ENCODE data around the gene BRK1. TPM values are rescaled to one million over a fixed set of nuclear protein-coding genes. Genes with fewer than 3 reads are reported as not detected.

BRK1 gene
- total RNA-seq, 1 donor from 2014 or later: 136 TPM

DNA sequence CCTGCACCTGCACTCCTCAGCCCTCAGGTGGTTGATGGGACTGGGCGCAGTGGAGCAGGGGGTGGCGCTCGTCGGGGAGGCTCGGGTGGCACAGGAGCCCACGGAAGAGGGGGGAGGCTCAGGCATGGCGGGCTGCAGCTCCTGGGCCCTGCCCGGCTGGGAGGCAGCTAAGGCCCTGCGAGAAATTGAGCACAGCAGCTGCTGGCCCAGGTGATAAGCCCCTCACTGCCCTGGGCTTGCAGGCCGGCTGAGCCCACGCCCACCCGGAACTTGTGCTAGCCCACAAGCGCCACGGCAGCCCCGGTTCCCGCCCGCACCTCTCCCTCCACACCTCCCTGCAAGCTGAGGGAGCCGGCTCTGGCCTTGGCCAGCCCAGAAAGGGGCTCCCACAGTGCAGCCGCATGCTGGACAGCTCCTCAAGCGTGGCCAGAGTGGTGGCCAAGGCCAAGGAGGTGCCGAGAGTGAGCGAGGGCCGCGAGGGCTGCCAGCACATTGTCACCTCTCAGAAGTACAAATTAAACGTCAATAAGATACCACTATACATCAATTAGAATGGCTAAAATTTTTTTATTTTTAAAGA is 21.0 kb downstream of the BRK1 start:
- FAIRE-seq: no peak
- Histone ChIP-seq H3K79me2 (ENCODE audit: insufficient read depth, low read length) (no peaks in the 10 kb centered on the region), H3K4me3 (ENCODE audit: insufficient read depth, low read depth, low read length) (no peak overlapping the region), H3K27ac (ENCODE audit: low read depth, low read length) (no peak overlapping the region), H3K9me3 (ENCODE audit: insufficient read depth, low read depth, low read length) (no peaks in the 10 kb centered on the region), H3K4me1 (ENCODE audit: insufficient read depth, low read length) (no peaks in the 10 kb centered on the region), H3K4me2 (ENCODE audit: low read length) (no peak overlapping the region), H3K9ac (ENCODE audit: low read length) (no peak overlapping the region), H4K20me1 (ENCODE audit: insufficient read depth, low read length) (no peaks in the 10 kb centered on the region), H3K36me3 (ENCODE audit: insufficient read depth, low read length) (no peaks in the 10 kb centered on the region), H2AFZ (ENCODE audit: low read depth, low read length) (no peak overlapping the region), H3K27me3 (ENCODE audit: insufficient read depth, low read length) (no peaks in the 10 kb centered on the region)
- Mint-ChIP-seq H3K9me3 (ENCODE audit: unreplicated experiment) (no peaks in the 10 kb centered on the region), H3K36me3 (ENCODE audit: low read depth, unreplicated experiment) (no peaks in the 10 kb centered on the region), H3K4me1 (ENCODE audit: low read depth, unreplicated experiment) (no peaks in the 10 kb centered on the region), H3K4me3 (ENCODE audit: unreplicated experiment) (no peak overlapping the region), H3K27ac (ENCODE audit: unreplicated experiment) (no peak overlapping the region), H3K27me3 (ENCODE audit: low read depth, unreplicated experiment) (no peaks in the 10 kb centered on the region)
- no peak for TF ChIP-seq EZH2 (IDR thresholded peaks at IDR 0.05; ENCODE audit: insufficient read depth, low read length)
- TF ChIP-seq, protein P1, sequence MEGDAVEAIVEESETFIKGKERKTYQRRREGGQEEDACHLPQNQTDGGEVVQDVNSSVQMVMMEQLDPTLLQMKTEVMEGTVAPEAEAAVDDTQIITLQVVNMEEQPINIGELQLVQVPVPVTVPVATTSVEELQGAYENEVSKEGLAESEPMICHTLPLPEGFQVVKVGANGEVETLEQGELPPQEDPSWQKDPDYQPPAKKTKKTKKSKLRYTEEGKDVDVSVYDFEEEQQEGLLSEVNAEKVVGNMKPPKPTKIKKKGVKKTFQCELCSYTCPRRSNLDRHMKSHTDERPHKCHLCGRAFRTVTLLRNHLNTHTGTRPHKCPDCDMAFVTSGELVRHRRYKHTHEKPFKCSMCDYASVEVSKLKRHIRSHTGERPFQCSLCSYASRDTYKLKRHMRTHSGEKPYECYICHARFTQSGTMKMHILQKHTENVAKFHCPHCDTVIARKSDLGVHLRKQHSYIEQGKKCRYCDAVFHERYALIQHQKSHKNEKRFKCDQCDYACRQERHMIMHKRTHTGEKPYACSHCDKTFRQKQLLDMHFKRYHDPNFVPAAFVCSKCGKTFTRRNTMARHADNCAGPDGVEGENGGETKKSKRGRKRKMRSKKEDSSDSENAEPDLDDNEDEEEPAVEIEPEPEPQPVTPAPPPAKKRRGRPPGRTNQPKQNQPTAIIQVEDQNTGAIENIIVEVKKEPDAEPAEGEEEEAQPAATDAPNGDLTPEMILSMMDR (IDR thresholded peaks at IDR 0.05; ENCODE audit: insufficient read depth, low read depth, low read length): no peak
- no peak for DNase-seq (ENCODE audit: low read depth)

DNA sequence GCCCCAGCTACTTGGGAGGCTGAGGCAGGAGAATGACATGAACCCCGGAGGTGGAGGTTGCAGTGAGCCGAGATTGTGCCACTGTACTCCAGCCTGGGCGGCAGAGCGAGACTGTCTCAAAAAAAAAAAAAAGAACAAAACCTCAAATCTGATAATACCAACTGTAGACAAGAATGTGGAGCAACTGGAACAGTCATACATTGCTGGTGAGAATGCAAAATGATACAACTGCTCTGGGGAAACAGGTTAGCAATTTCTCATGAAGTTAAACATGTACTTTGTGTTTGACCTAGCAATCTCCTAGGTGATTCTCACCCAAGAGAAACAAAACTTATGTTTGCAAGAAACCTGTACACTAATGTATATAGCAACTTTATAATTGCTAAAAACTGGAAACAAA is 21.7 kb downstream of the BRK1 start:
- Mint-ChIP-seq H3K9me3 (ENCODE audit: unreplicated experiment) (no peaks in the 10 kb centered on the region), H3K27ac (ENCODE audit: unreplicated experiment) (no peak overlapping the region), H3K4me1 (ENCODE audit: low read depth, unreplicated experiment) (no peaks in the 10 kb centered on the region), H3K27me3 (ENCODE audit: low read depth, unreplicated experiment) (no peaks in the 10 kb centered on the region), H3K36me3 (ENCODE audit: low read depth, unreplicated experiment) (no peaks in the 10 kb centered on the region), H3K4me3 (ENCODE audit: unreplicated experiment) (no peak overlapping the region)
- H4K20me1 ChIP-seq (ENCODE audit: insufficient read depth, low read length): no peaks in the 10 kb centered on the region
- no peaks in the 10 kb centered on the region for H3K36me3 ChIP-seq (ENCODE audit: insufficient read depth, low read length)
- H3K4me1 ChIP-seq (ENCODE audit: insufficient read depth, low read length): no peaks in the 10 kb centered on the region
- no peak overlapping the region for H3K27ac ChIP-seq (ENCODE audit: low read depth, low read length)
- H3K4me3 ChIP-seq (ENCODE audit: insufficient read depth, low read depth, low read length): no peak overlapping the region
- peaks cover 3% of the 10 kb centered on the region for H3K79me2 ChIP-seq (ENCODE audit: insufficient read depth, low read length)
- no peaks in the 10 kb centered on the region for H3K9me3 ChIP-seq (ENCODE audit: insufficient read depth, low read depth, low read length)
- DNase-seq (ENCODE audit: low read depth): no peak
- no peak overlapping the region for H2AFZ ChIP-seq (ENCODE audit: low read depth, low read length)
- FAIRE-seq: no peak
- no peak overlapping the region for H3K9ac ChIP-seq (ENCODE audit: low read length)
- H3K4me2 ChIP-seq (ENCODE audit: low read length): no peak overlapping the region
- no peak for TF ChIP-seq EZH2 (IDR thresholded peaks at IDR 0.05; ENCODE audit: insufficient read depth, low read length)
- TF ChIP-seq, protein P1 (IDR thresholded peaks at IDR 0.05; ENCODE audit: insufficient read depth, low read depth, low read length): no peak
- H3K27me3 ChIP-seq (ENCODE audit: insufficient read depth, low read length): no peaks in the 10 kb centered on the region

DNA sequence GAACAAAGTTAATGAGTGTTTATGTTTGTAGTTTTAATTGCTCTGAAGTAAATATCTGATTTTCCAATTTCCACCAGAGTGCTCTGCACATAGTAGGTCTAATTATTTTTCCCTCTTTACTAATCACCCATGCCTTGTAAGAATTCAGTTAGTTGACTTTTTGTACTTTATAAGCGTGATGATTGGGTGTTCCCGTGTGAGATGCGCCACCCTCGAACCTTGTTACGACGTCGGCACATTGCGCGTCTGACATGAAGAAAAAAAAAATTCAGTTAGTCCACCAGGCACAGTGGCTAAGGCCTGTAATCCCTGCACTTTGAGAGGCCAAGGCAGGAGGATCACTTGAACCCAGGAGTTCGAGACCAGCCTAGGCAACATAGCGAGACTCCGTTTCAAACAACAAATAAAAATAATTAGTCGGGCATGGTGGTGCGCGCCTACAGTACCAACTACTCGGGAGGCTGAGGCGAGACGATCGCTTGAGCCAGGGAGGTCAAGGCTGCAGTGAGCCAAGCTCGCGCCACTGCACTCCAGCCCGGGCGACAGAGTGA is 25.6 kb downstream of the BRK1 start:
- FAIRE-seq (no peak), DNase-seq (ENCODE audit: low read depth) (no peak)
- Histone ChIP-seq H3K9me3 (ENCODE audit: insufficient read depth, low read depth, low read length) (no peaks in the 10 kb centered on the region), H2AFZ (ENCODE audit: low read depth, low read length) (peak overlapping the region; percentile 92), H3K4me2 (ENCODE audit: low read length) (peak overlapping the region; percentile 88), H3K27me3 (ENCODE audit: insufficient read depth, low read length) (no peaks in the 10 kb centered on the region), H4K20me1 (ENCODE audit: insufficient read depth, low read length) (peaks cover 28% of the 10 kb centered on the region), H3K4me1 (ENCODE audit: insufficient read depth, low read length) (peaks cover 5% of the 10 kb centered on the region), H3K4me3 (ENCODE audit: insufficient read depth, low read depth, low read length) (no peak overlapping the region), H3K36me3 (ENCODE audit: insufficient read depth, low read length) (no peaks in the 10 kb centered on the region), H3K9ac (ENCODE audit: low read length) (peak overlapping the region; percentile 92), H3K79me2 (ENCODE audit: insufficient read depth, low read length) (peaks cover 41% of the 10 kb centered on the region), H3K27ac (ENCODE audit: low read depth, low read length) (no peak overlapping the region)
- peaks cover 7% of the 10 kb centered on the region for H3K4me1 Mint-ChIP-seq (ENCODE audit: low read depth, unreplicated experiment)
- H3K36me3 Mint-ChIP-seq (ENCODE audit: low read depth, unreplicated experiment): peaks cover 4% of the 10 kb centered on the region
- no peak for TF ChIP-seq EZH2 (IDR thresholded peaks at IDR 0.05; ENCODE audit: insufficient read depth, low read length)
- TF ChIP-seq, protein P1 (IDR thresholded peaks at IDR 0.05; ENCODE audit: insufficient read depth, low read depth, low read length): no peak
- no peaks in the 10 kb centered on the region for H3K9me3 Mint-ChIP-seq (ENCODE audit: unreplicated experiment)
- H3K27me3 Mint-ChIP-seq (ENCODE audit: low read depth, unreplicated experiment): no peaks in the 10 kb centered on the region
- H3K27ac Mint-ChIP-seq (ENCODE audit: unreplicated experiment): peak overlapping the region; percentile 83
- H3K4me3 Mint-ChIP-seq (ENCODE audit: unreplicated experiment): peak overlapping the region; percentile 93
